Panc1 (cell line): ENCODE results near the gene DNAJC30. TPM values are rescaled to one million over a fixed set of nuclear protein-coding genes. Genes with fewer than 3 reads are reported as not detected.
"Not testable (repeated sequence)": the region's sequence is repeated elsewhere in the genome, so short reads cannot be mapped to it uniquely, and the experiment has no call there.

Experiments
- ATAC-seq: fragments of 200-7000 bp; cut with Tn5 transposase; 2 replicates; pipeline ENCODE4 v1.9.1; 2020; ENCODE audit warnings: mild to moderate bottlenecking, moderate library complexity
- BruUV-seq: library from RNA; stranded (reverse); fragments of 400-500 nt; replicated peaks from 2 replicates; lab custom pipeline; 2021; lab: Mats Ljungman, UMichigan
- CTCF ChIA-PET: fragments of 300-600 bp; sonication (Branson Sonifier 250); formaldehyde crosslinking; loops from one replicate; lab custom pipeline; 2022; ENCODE audit warnings: antibody characterized with exemption; lab: Charles Lee
- POLR2A ChIA-PET: fragments of 300-600 bp; sonication (Branson Sonifier 250); formaldehyde crosslinking; loops from one replicate; lab custom pipeline; 2022; ENCODE audit warnings: antibody characterized with exemption; lab: Charles Lee
- DNase-seq: peaks from one replicate; pipeline ENCODE4 v3.0.0-alpha.2; 2010; ENCODE audit warnings: low read depth, low spot score
- H3K27ac ChIP-seq: 2 replicates; pipeline ENCODE4 v1.5.1; 2011; ENCODE audit warnings: mild to moderate bottlenecking, low read length, inconsistent platforms
- H3K27me3 ChIP-seq: fragments of 200-500 bp; sonication (Bioruptor generic); 2 replicates; pipeline ENCODE4 v1.6.0; 2014; ENCODE audit warnings: low read length, inconsistent platforms; ENCODE audit not compliant: control insufficient read depth, insufficient read depth
- H3K36me3 ChIP-seq: fragments of 200-500 bp; sonication (Bioruptor generic); 2 replicates; pipeline ENCODE4 v1.5.1; 2014; ENCODE audit warnings: inconsistent platforms, mild to moderate bottlenecking, low read length, moderate library complexity; ENCODE audit not compliant: control insufficient read depth, insufficient read depth
- H3K4me1 ChIP-seq: 2 replicates; pipeline ENCODE4 v1.5.1; 2011; ENCODE audit warnings: inconsistent platforms, mild to moderate bottlenecking, low read length, moderate library complexity; ENCODE audit not compliant: control insufficient read depth, insufficient read depth
- H3K4me3 ChIP-seq, 2 experiments: 2 replicates each; pipeline ENCODE4 v1.5.1; 2011 to 2012; ENCODE audit warnings: low read depth in 2 of 2, low read length in 2 of 2, mild to moderate bottlenecking in 2 of 2, inconsistent platforms in 1 of 2, moderate library complexity in 1 of 2
- H3K9me3 ChIP-seq: fragments of 200-500 bp; sonication (Bioruptor generic); 2 replicates; pipeline ENCODE4 v1.5.1; 2014; ENCODE audit warnings: low read depth, mild to moderate bottlenecking, inconsistent platforms, low read length, moderate library complexity; ENCODE audit not compliant: control insufficient read depth, insufficient read depth
- POLR2AphosphoS5 ChIP-seq: IDR thresholded peaks from 2 replicates; pipeline ENCODE4 v1.6.1; 2012; ENCODE audit warnings: mild to moderate bottlenecking, low read depth, low read length, moderate library complexity
- SIN3A ChIP-seq: IDR thresholded peaks from 2 replicates; pipeline ENCODE4 v1.6.1; 2012; ENCODE audit warnings: low read depth, mild to moderate bottlenecking, low read length, moderate library complexity, borderline replicate concordance; ENCODE audit not compliant: insufficient read depth
- TCF7L2 ChIP-seq: IDR thresholded peaks from 2 replicates; pipeline ENCODE4 v1.6.1; 2011; ENCODE audit warnings: mild to moderate bottlenecking, low read depth, low read length, inconsistent platforms
- in situ Hi-C: cut with HindIII; loops from 2 replicates; pipeline ENCODE4 v1.10.0; 2016; ENCODE audit warnings: low sequenced_read_pairs, low pct_unique_long_range_greater_than_20kb
- intact Hi-C: fragments of 100-400 bp; cut with micrococcal nuclease; formaldehyde crosslinking; loops from one replicate; pipeline ENCODE4 v1.10.0; 2022; ENCODE audit not compliant: unreplicated experiment
- total RNA-seq: library from RNA; stranded (reverse); gene quantifications from one replicate; pipeline ENCODE4 v1.2.1, GENCODE V29; 2021; ENCODE audit not compliant: unreplicated experiment
- TF ChIP-seq, protein P1 (sequence below), 2 experiments: IDR thresholded peaks; 2 replicates each; pipeline ENCODE4 v1.6.1; 2011 to 2012; ENCODE audit warnings: low read depth in 2 of 2, control low read depth in 1 of 2, low read length in 1 of 2, mild to moderate bottlenecking in 1 of 2, moderate library complexity in 1 of 2; ENCODE audit not compliant: insufficient read depth in 1 of 2
- TF ChIP-seq, protein P2 (sequence below): fragments of 450-650 bp; IDR thresholded peaks from 2 replicates; pipeline ENCODE4 v1.5.1; 2017; ENCODE audit warnings: mild to moderate bottlenecking

The DNAJC30 gene
- total RNA-seq, 1 experiment from 2014 or later, result 11.1 TPM

DNA sequence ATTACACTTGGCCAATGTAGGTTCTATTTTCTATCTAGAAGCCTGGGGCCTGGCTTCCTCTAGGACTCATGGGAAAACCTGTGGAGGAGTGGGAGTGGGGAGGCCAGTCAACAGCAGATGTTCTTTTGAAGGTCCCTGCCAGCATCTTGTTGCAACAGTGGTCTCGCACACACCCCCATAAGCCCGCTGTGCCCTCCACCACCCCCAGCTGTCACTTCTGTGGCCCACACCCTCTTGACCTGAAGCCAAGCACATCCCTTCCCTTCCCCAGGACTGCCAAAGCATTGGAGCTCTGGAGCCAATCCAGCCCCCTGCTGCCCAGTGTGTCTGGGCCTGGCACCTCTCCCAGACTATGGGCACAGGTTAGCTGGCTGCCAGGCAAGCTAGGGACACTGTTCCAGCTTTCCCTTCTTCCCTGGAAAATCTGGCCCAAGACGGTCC lies 38.1 kb upstream of the DNAJC30 start:
- Histone ChIP-seq H3K4me1 (peaks cover 41% of the 10 kb centered on the region), H3K36me3 (no peaks in the 10 kb centered on the region), H3K9me3 (no peaks in the 10 kb centered on the region), H3K4me3 (no peak overlapping the region), H3K27me3 (no peaks in the 10 kb centered on the region), H3K27ac (peak overlapping the region; percentile 74)
- POLR2A ChIA-PET, result no interaction called here
- TF ChIP-seq TCF7L2 (no peak; the same call in 1 of the 2 replicates), POLR2AphosphoS5 (no peak), SIN3A (no peak)
- TF ChIP-seq, protein P1, sequence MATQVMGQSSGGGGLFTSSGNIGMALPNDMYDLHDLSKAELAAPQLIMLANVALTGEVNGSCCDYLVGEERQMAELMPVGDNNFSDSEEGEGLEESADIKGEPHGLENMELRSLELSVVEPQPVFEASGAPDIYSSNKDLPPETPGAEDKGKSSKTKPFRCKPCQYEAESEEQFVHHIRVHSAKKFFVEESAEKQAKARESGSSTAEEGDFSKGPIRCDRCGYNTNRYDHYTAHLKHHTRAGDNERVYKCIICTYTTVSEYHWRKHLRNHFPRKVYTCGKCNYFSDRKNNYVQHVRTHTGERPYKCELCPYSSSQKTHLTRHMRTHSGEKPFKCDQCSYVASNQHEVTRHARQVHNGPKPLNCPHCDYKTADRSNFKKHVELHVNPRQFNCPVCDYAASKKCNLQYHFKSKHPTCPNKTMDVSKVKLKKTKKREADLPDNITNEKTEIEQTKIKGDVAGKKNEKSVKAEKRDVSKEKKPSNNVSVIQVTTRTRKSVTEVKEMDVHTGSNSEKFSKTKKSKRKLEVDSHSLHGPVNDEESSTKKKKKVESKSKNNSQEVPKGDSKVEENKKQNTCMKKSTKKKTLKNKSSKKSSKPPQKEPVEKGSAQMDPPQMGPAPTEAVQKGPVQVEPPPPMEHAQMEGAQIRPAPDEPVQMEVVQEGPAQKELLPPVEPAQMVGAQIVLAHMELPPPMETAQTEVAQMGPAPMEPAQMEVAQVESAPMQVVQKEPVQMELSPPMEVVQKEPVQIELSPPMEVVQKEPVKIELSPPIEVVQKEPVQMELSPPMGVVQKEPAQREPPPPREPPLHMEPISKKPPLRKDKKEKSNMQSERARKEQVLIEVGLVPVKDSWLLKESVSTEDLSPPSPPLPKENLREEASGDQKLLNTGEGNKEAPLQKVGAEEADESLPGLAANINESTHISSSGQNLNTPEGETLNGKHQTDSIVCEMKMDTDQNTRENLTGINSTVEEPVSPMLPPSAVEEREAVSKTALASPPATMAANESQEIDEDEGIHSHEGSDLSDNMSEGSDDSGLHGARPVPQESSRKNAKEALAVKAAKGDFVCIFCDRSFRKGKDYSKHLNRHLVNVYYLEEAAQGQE (IDR thresholded peaks at IDR 0.05; ENCODE audit: insufficient read depth in 1 of 2, low read depth in 2 of 2, low read length in 1 of 2), result no peak
- TF ChIP-seq, protein P2, sequence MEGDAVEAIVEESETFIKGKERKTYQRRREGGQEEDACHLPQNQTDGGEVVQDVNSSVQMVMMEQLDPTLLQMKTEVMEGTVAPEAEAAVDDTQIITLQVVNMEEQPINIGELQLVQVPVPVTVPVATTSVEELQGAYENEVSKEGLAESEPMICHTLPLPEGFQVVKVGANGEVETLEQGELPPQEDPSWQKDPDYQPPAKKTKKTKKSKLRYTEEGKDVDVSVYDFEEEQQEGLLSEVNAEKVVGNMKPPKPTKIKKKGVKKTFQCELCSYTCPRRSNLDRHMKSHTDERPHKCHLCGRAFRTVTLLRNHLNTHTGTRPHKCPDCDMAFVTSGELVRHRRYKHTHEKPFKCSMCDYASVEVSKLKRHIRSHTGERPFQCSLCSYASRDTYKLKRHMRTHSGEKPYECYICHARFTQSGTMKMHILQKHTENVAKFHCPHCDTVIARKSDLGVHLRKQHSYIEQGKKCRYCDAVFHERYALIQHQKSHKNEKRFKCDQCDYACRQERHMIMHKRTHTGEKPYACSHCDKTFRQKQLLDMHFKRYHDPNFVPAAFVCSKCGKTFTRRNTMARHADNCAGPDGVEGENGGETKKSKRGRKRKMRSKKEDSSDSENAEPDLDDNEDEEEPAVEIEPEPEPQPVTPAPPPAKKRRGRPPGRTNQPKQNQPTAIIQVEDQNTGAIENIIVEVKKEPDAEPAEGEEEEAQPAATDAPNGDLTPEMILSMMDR, result no peak
- in situ Hi-C loops, result no loop called here
- ATAC-seq (peak; percentile 20; the same call in 1 of the 2 replicates), DNase-seq (no peak)
- intact Hi-C loops, result no loop called here
- no TSS peak for BruUV-seq
- CTCF ChIA-PET, result interaction anchor here (0.7 kb wide), 1 partner anchor 105 kb away, joined by 4 read pairs; no protein-coding TSS in a partner anchor

DNA sequence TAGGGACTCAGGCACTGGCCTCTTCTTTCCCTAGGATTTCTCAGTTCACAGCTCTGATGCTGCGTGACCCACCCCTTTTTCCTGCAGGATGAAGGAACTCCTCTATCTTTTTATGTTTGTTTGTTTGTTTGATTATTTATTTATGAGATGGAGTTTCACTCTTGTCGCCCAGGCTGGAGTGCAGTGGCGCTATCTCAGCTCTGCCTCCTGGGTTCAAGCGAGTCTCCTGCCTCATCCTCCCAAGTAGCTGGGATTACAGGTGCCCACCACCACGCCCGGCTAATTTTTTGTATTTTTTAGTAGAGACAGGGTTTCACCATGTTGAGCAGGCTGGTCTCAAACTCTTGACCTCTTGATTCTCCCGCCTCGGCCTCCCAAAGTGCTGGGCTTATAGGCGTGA lies 37.2 kb upstream of the DNAJC30 start:
- H3K27ac ChIP-seq, result peak overlapping the region; percentile 88
- ATAC-seq, POLR2A ChIA-PET, intact Hi-C loops, H3K27me3 ChIP-seq, DNase-seq, in situ Hi-C loops, H3K36me3 ChIP-seq, H3K9me3 ChIP-seq, H3K4me3 ChIP-seq, BruUV-seq: not testable (repeated sequence)
- CTCF ChIA-PET, result interaction anchor here (0.6 kb wide), 2 partner anchors 104 to 142 kb away, joined by 7 to 12 read pairs; no protein-coding TSS in a partner anchor
- peaks cover 51% of the 10 kb centered on the region for H3K4me1 ChIP-seq

DNA sequence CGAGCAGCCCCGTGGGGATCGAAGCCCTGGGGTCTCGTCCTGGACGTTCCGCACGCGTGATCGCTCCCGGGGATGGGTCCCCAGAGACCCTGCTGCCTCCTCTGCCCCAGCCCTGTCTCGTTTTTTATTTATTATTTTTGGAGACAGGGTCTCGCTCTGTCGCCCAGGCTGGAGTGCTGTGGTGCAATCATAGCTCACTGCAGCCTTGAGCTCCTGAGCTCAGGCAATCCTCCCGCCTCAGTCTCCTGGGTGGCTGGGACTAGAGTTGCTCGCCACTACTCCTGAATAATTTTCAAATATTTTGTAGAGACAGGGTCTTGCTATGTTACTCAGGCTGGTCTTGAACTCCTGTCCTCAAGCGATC lies 36.5 kb upstream of the DNAJC30 start:
- intact Hi-C loops, result no loop called here
- in situ Hi-C loops, result no loop called here
- CTCF ChIA-PET, result interaction anchor here (0.6 kb wide), 1 partner anchor 104 kb away, joined by 7 read pairs; no protein-coding TSS in a partner anchor

More for the DNA sequence above, 36.5 kb upstream of the DNAJC30 start:
- BruUV-seq, result no TSS peak
- Histone ChIP-seq H3K4me3 (peak overlapping the region; percentile 62 to 96), H3K27me3 (no peaks in the 10 kb centered on the region), H3K36me3 (no peaks in the 10 kb centered on the region), H3K27ac (peak overlapping the region; percentile 88), H3K9me3 (no peaks in the 10 kb centered on the region), H3K4me1 (peaks cover 56% of the 10 kb centered on the region)
- POLR2A ChIA-PET, result no interaction called here
- TF ChIP-seq TCF7L2, result no peak
- no peak for TF ChIP-seq POLR2AphosphoS5
- TF ChIP-seq, protein P1 (IDR thresholded peaks at IDR 0.05; ENCODE audit: insufficient read depth in 1 of 2, low read depth in 2 of 2, low read length in 1 of 2), result no peak
- TF ChIP-seq, protein P2, result no peak
- no peak for TF ChIP-seq SIN3A
- DNase-seq (no peak), ATAC-seq (no peak)
